Gastroesophageal sphincter (tissue), 4 donors: ENCODE measurements around the gene NAA80. TPM values are rescaled to one million over a fixed set of nuclear protein-coding genes. Genes with fewer than 3 reads are reported as not detected.
A peak's percentile ranks its signal among the peaks of the same experiment; 100 is the strongest.

Experiments
- ATAC-seq: fragments of 150-250 bp; one replicate; pipeline ENCODE4 v1.9.1; 2016; ENCODE audit warnings: mild to moderate bottlenecking, moderate library complexity
- H3K27ac ChIP-seq, 4 donors: fragments of 200-600 bp; sonication (generic) in 3 of 4; 1 replicate in 3 of 4; 2 replicates in 1 of 4; pipeline ENCODE4 v1.5.1; 2016 to 2019
- H3K27me3 ChIP-seq: fragments of 200-600 bp; sonication (generic); one replicate; pipeline ENCODE4 v1.5.1; 2019
- H3K36me3 ChIP-seq, 2 donors: fragments of 200-600 bp; sonication (generic); one replicate each; pipeline ENCODE4 v1.5.1; 2019; ENCODE audit warnings: control low read depth in 1 of 2
- H3K4me1 ChIP-seq, 3 donors: fragments of 200-600 bp; sonication (generic); 1 replicate in 2 of 3; 2 replicates in 1 of 3; pipeline ENCODE4 v1.5.1; 2016 to 2019; ENCODE audit warnings: control low read depth in 2 of 3
- H3K4me3 ChIP-seq, 2 donors: fragments of 200-600 bp; sonication (generic); one replicate each; pipeline ENCODE4 v1.5.1; 2019; ENCODE audit warnings: mild to moderate bottlenecking in 1 of 2, moderate library complexity in 1 of 2
- H3K9me3 ChIP-seq, 3 donors: fragments of 200-600 bp; sonication (generic); one replicate each; pipeline ENCODE4 v1.5.1; 2017 to 2019; ENCODE audit warnings: control low read depth in 2 of 3
- CTCF ChIP-seq, 4 experiments: fragments of 200-600 bp in 2 of 4; fragments of 450-650 bp in 2 of 4; sonication (generic) in 1 of 4; IDR thresholded peaks; one replicate each; pipeline ENCODE4 v1.5.1; 2017 to 2019; ENCODE audit warnings: antibody characterized with exemption in 4 of 4, mild to moderate bottlenecking in 2 of 4, moderate library complexity in 2 of 4
- EP300 ChIP-seq: sonication (generic); formaldehyde crosslinking; IDR thresholded peaks from one replicate; pipeline ENCODE4 v1.6.1; 2017; ENCODE audit warnings: antibody characterized with exemption, mild to moderate bottlenecking
- POLR2A ChIP-seq, 2 donors: fragments of 450-650 bp; IDR thresholded peaks; one replicate each; pipeline ENCODE4 v1.6.1; 2017; ENCODE audit warnings: antibody characterized with exemption in 2 of 2, mild to moderate bottlenecking in 2 of 2, moderate library complexity in 1 of 2
- POLR2AphosphoS5 ChIP-seq: sonication (generic); formaldehyde crosslinking; IDR thresholded peaks from one replicate; pipeline ENCODE4 v1.6.1; 2017; ENCODE audit warnings: antibody characterized with exemption
- WGBS, 2 donors: methylation state at CpG; one replicate each; pipeline ENCODE4 v1.1.5; 2018; ENCODE audit warnings: low coverage in 1 of 2; 5-methylcytosine and 5-hydroxymethylcytosine counted together
- total RNA-seq, 4 donors: library from RNA; depleted of rRNA; stranded (reverse); fragments of >200 nt; gene quantifications; one replicate each; pipeline ENCODE4 v1.1.0, GENCODE V29; 2016

NAA80 gene
- total RNA-seq, 4 donors from 2014 or later, result 4.2 to 12.3 (median 7.9) TPM

DNA sequence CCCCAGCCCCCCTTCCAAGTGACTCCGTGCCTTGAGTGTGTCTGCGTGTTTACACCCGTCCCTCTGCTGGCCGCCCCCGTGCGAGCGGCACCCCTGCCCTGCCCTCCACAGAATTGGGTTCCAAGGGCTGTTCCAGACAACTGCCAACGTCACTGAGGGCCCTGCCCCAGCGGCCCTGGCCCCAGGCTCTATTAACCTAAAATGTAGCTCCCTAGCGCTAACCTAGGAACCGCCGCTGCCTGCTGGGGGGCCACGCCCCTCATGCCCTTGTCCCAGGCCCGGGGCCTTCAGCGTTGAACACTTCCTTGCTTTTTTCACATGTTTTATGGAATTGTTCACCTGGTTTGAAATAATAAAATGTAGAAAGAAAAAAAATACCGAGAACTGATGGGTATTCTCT lies 40.2 kb downstream of the NAA80 start:
- TF ChIP-seq POLR2A (IDR thresholded peaks at IDR 0.05) (no peak), CTCF (IDR thresholded peaks at IDR 0.05) (peak in 1 of 4 experiments; percentile 15)
- H3K27me3 ChIP-seq, result no peaks in the 10 kb centered on the region
- WGBS, 2 donors, result 56% methylated on average over 7 of the region's 16 CpGs; no CpG with 5 or more reads in 1 of the 2 donors
- H3K27ac ChIP-seq, result peak overlapping the region; percentile 39 to 100 (median 96)
- H3K36me3 ChIP-seq, result peaks cover 0 to 51% of the 10 kb centered on the region in 2 donors
- peaks cover 3 to 94% (median 35%) of the 10 kb centered on the region in 3 donors for H3K4me1 ChIP-seq
- ATAC-seq, result no peak
- H3K4me3 ChIP-seq, result no peak overlapping the region
- peaks cover 0 to 8% (median 0%) of the 10 kb centered on the region in 3 donors for H3K9me3 ChIP-seq

DNA sequence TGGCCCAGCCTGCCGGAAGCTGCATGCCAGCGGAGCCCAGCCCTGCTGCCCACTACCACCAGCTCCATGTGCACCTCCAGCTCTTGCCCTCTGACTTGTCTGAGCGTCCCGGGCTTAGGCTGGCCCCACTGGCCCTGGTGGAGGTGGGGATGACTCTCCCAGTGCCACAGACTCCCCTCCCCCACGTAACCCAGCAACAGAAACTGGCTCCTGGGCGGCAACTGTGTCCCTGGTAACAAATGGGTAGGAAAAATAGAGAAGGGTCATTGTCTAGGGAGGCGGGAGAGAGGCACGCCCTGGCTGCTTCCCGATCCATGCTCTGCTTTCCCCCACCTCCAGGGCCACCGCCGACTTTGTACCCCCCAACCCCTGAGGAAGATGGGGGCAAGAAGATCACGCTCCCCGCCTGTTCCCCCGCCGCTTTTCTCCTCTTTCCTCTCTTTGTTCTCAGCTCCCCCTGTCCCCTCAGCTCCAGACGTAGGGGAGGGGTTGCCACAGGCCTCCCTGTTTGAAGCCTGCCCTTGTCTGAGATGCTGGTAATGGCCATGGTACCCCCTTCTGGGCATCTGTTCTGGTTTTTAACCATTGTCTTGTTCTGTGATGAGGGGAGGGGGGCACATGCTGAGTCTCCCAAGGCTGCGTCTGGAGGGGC lies 41.0 kb downstream of the NAA80 start:
- H3K36me3 ChIP-seq, result peaks cover 0 to 59% of the 10 kb centered on the region in 2 donors
- ATAC-seq, result no peak
- H3K27me3 ChIP-seq, result no peaks in the 10 kb centered on the region
- peaks cover 3 to 94% (median 34%) of the 10 kb centered on the region in 3 donors for H3K4me1 ChIP-seq
- 69 to 100% methylated on average over 1 to 8 of the region's 17 CpGs for WGBS, 2 donors
- peak overlapping the region in 3 of 4 donors; percentile 60 to 100 (median 95) for H3K27ac ChIP-seq
- H3K4me3 ChIP-seq, result no peak overlapping the region
- peaks cover 0 to 8% (median 0%) of the 10 kb centered on the region in 3 donors for H3K9me3 ChIP-seq
- TF ChIP-seq EP300, result no peak
- no peak for TF ChIP-seq CTCF (IDR thresholded peaks at IDR 0.05)
- TF ChIP-seq POLR2A (IDR thresholded peaks at IDR 0.05), result no peak

DNA sequence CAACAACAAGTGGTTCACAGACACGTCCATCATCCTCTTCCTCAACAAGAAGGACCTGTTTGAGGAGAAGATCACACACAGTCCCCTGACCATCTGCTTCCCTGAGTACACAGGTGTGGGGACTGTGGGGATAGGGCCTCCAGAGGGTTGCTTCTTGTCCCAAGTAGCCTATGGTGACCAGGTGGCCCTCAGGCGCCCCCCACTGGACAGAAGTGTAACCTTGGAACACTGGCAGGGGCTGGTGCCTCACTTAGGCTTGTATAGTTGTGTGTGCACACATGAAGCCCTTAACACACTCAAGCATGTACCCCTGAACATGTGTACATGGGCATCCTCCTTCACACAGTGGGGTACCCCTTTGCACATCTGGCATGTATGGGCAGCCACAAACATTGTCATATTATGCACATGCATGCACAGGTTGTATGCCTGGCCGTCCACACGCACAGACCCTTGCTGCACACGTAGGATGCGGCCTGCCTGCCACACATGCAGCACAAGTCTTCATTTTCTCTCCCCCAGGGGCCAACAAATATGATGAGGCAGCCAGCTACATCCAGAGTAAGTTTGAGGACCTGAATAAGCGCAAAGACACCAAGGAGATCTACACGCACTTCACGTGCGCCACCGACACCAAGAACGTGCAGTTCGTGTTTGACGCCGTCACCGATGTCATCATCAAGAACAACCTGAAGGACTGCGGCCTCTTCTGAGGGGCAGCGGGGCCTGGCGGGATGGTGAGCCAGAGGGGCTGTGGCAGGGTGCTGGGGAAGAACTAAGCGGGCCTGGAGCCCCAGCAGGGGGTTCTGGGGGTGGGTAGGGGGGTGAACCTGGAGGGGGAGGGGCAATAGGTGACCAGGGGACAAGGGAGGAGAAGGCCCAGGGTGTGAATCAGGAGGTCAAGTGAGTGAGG lies 42.0 kb downstream of the NAA80 start:
- 95 to 100% methylated on average over 1 to 12 of the region's 20 CpGs for WGBS, 2 donors

DNA sequence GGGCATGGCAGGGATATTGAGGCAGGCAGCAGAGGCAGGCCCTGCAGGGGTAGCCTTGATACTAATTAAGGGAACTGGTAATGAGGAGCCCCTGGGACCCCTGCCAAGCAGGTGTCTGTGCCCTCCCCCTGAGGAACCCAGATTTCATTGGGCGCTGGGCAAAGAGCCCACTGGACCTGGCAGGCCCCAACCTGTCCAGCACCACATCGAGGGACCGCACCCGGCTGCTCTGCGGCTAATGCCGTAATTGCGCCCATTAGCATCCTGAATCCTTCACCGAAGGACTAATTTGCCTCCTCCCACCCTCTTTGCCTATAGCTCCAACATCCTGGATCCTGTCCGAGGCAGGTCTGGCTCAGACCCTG lies 44.0 kb downstream of the NAA80 start:
- peaks cover 0 to 8% (median 0%) of the 10 kb centered on the region in 3 donors for H3K9me3 ChIP-seq
- H3K4me1 ChIP-seq, result peaks cover 3 to 96% (median 39%) of the 10 kb centered on the region in 3 donors
- no peak for ATAC-seq
- H3K27ac ChIP-seq, result peak overlapping the region in 3 of 4 donors; percentile 76 to 100 (median 80)
- H3K4me3 ChIP-seq, result no peak overlapping the region
- WGBS, 2 donors, result 60% methylated on average over 3 of the region's 9 CpGs; no CpG with 5 or more reads in 1 of the 2 donors
- TF ChIP-seq EP300 (no peak), POLR2AphosphoS5 (no peak), POLR2A (IDR thresholded peaks at IDR 0.05) (no peak), CTCF (IDR thresholded peaks at IDR 0.05) (no peak)
- peaks cover 0 to 83% of the 10 kb centered on the region in 2 donors for H3K36me3 ChIP-seq
- no peaks in the 10 kb centered on the region for H3K27me3 ChIP-seq

More for the DNA sequence above, 42.0 kb downstream of the NAA80 start:
- Histone ChIP-seq H3K4me3 (no peak overlapping the region), H3K36me3 (peaks cover 0 to 68% of the 10 kb centered on the region in 2 donors), H3K4me1 (peaks cover 3 to 95% (median 34%) of the 10 kb centered on the region in 3 donors), H3K27me3 (no peaks in the 10 kb centered on the region), H3K9me3 (peaks cover 0 to 8% (median 0%) of the 10 kb centered on the region in 3 donors), H3K27ac (peak overlapping the region in 3 of 4 donors; percentile 60 to 100 (median 95))
- ATAC-seq, result no peak
- TF ChIP-seq CTCF (IDR thresholded peaks at IDR 0.05), result peak in 3 of 4 experiments; percentile 4 to 55 (median 34)
- TF ChIP-seq POLR2A (IDR thresholded peaks at IDR 0.05), result no peak
- TF ChIP-seq POLR2AphosphoS5, result no peak
